ENCODE measurements around the gene LTBP3. TPM values are rescaled to one million over a fixed set of nuclear protein-coding genes. Genes with fewer than 3 reads are reported as not detected.

The LTBP3 gene
- polyA plus RNA-seq, 3 donors, result 93.7 to 181 (median 145) TPM

DNA sequence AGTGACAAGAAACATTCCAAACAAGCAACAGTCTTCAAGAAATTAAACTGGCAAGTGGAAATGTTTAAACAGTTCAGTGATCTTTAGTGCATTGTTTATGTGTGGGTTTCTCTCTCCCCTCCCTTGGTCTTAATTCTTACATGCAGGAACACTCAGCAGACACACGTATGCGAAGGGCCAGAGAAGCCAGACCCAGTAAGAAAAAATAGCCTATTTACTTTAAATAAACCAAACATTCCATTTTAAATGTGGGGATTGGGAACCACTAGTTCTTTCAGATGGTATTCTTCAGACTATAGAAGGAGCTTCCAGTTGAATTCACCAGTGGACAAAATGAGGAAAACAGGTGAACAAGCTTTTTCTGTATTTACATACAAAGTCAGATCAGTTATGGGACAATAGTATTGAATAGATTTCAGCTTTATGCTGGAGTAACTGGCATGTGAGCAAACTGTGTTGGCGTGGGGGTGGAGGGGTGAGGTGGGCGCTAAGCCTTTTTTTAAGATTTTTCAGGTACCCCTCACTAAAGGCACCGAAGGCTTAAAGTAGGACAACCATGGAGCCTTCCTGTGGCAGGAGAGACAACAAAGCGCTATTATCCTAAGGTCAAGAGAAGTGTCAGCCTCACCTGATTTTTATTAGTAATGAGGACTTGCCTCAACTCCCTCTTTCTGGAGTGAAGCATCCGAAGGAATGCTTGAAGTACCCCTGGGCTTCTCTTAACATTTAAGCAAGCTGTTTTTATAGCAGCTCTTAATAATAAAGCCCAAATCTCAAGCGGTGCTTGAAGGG, 53.3 kb downstream of the LTBP3 start:
- no peak for DNase-seq (ENCODE audit: extremely low read depth in 1 of 11, low read depth in 9 of 11, low spot score in 4 of 11)

DNA sequence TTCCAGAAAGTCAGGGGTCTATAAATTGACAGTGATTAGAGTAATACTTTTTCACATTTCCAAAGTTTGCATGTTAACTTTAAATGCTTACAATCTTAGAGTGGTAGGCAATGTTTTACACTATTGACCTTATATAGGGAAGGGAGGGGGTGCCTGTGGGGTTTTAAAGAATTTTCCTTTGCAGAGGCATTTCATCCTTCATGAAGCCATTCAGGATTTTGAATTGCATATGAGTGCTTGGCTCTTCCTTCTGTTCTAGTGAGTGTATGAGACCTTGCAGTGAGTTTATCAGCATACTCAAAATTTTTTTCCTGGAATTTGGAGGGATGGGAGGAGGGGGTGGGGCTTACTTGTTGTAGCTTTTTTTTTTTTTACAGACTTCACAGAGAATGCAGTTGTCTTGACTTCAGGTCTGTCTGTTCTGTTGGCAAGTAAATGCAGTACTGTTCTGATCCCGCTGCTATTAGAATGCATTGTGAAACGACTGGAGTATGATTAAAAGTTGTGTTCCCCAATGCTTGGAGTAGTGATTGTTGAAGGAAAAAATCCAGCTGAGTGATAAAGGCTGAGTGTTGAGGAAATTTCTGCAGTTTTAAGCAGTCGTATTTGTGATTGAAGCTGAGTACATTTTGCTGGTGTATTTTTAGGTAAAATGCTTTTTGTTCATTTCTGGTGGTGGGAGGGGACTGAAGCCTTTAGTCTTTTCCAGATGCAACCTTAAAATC, 54.0 kb downstream of the LTBP3 start:
- DNase-seq (ENCODE audit: extremely low read depth in 1 of 11, low read depth in 9 of 11, low spot score in 4 of 11), result peak in 3 of 11 donors; percentile 42 to 65 (median 52)

DNA sequence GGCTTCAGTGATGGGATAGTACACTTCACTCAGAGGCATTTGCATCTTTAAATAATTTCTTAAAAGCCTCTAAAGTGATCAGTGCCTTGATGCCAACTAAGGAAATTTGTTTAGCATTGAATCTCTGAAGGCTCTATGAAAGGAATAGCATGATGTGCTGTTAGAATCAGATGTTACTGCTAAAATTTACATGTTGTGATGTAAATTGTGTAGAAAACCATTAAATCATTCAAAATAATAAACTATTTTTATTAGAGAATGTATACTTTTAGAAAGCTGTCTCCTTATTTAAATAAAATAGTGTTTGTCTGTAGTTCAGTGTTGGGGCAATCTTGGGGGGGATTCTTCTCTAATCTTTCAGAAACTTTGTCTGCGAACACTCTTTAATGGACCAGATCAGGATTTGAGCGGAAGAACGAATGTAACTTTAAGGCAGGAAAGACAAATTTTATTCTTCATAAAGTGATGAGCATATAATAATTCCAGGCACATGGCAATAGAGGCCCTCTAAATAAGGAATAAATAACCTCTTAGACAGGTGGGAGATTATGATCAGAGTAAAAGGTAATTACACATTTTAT, 54.7 kb downstream of the LTBP3 start:
- DNase-seq (ENCODE audit: extremely low read depth in 1 of 11, low read depth in 9 of 11, low spot score in 4 of 11), result no peak

DNA sequence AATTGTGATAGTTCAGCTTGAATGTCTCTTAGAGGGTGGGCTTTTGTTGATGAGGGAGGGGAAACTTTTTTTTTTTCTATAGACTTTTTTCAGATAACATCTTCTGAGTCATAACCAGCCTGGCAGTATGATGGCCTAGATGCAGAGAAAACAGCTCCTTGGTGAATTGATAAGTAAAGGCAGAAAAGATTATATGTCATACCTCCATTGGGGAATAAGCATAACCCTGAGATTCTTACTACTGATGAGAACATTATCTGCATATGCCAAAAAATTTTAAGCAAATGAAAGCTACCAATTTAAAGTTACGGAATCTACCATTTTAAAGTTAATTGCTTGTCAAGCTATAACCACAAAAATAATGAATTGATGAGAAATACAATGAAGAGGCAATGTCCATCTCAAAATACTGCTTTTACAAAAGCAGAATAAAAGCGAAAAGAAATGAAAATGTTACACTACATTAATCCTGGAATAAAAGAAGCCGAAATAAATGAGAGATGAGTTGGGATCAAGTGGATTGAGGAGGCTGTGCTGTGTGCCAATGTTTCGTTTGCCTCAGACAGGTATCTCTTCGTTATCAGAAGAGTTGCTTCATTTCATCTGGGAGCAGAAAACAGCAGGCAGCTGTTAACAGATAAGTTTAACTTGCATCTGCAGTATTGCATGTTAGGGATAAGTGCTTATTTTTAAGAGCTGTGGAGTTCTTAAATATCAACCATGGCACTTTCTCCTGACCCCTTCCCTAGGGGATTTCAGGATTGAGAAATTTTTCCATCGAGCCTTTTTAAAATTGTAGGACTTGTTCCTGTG, 55.4 kb downstream of the LTBP3 start:
- no peak for DNase-seq (ENCODE audit: extremely low read depth in 1 of 11, low read depth in 9 of 11, low spot score in 4 of 11)

DNA sequence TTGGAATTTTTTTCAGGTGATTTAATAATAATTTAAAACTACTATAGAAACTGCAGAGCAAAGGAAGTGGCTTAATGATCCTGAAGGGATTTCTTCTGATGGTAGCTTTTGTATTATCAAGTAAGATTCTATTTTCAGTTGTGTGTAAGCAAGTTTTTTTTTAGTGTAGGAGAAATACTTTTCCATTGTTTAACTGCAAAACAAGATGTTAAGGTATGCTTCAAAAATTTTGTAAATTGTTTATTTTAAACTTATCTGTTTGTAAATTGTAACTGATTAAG, 55.9 kb downstream of the LTBP3 start:
- DNase-seq (ENCODE audit: extremely low read depth in 1 of 11, low read depth in 9 of 11, low spot score in 4 of 11), result no peak

DNA sequence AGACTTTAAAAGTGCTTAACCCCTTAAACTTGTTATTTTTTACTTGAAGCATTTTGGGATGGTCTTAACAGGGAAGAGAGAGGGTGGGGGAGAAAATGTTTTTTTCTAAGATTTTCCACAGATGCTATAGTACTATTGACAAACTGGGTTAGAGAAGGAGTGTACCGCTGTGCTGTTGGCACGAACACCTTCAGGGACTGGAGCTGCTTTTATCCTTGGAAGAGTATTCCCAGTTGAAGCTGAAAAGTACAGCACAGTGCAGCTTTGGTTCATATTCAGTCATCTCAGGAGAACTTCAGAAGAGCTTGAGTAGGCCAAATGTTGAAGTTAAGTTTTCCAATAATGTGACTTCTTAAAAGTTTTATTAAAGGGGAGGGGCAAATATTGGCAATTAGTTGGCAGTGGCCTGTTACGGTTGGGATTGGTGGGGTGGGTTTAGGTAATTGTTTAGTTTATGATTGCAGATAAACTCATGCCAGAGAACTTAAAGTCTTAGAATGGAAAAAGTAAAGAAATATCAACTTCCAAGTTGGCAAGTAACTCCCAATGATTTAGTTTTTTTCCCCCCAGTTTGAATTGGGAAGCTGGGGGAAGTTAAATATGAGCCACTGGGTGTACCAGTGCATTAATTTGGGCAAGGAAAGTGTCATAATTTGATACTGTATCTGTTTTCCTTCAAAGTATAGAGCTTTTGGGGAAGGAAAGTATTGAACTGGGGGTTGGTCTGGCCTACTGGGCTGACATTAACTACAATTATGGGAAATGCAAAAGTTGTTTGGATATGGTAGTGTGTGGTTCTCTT, 56.5 kb downstream of the LTBP3 start:
- peak in 1 of 11 donors; percentile 28 for DNase-seq (ENCODE audit: extremely low read depth in 1 of 11, low read depth in 9 of 11, low spot score in 4 of 11)

DNA sequence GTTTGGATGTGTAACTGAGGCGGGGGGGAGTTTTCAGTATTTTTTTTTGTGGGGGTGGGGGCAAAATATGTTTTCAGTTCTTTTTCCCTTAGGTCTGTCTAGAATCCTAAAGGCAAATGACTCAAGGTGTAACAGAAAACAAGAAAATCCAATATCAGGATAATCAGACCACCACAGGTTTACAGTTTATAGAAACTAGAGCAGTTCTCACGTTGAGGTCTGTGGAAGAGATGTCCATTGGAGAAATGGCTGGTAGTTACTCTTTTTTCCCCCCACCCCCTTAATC, 57.0 kb downstream of the LTBP3 start:
- DNase-seq (ENCODE audit: extremely low read depth in 1 of 11, low read depth in 9 of 11, low spot score in 4 of 11), result no peak

DNA sequence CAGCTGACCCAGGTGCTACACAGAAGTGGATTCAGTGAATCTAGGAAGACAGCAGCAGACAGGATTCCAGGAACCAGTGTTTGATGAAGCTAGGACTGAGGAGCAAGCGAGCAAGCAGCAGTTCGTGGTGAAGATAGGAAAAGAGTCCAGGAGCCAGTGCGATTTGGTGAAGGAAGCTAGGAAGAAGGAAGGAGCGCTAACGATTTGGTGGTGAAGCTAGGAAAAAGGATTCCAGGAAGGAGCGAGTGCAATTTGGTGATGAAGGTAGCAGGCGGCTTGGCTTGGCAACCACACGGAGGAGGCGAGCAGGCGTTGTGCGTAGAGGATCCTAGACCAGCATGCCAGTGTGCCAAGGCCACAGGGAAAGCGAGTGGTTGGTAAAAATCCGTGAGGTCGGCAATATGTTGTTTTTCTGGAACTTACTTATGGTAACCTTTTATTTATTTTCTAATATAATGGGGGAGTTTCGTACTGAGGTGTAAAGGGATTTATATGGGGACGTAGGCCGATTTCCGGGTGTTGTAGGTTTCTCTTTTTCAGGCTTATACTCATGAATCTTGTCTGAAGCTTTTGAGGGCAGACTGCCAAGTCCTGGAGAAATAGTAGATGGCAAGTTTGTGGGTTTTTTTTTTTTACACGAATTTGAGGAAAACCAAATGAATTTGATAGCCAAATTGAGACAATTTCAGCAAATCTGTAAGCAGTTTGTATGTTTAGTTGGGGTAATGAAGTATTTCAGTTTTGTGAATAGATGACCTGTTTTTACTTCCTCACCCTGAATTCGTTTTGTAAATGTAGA, 57.6 kb downstream of the LTBP3 start:
- peak in 1 of 11 donors; percentile 29 for DNase-seq (ENCODE audit: extremely low read depth in 1 of 11, low read depth in 9 of 11, low spot score in 4 of 11)

DNA sequence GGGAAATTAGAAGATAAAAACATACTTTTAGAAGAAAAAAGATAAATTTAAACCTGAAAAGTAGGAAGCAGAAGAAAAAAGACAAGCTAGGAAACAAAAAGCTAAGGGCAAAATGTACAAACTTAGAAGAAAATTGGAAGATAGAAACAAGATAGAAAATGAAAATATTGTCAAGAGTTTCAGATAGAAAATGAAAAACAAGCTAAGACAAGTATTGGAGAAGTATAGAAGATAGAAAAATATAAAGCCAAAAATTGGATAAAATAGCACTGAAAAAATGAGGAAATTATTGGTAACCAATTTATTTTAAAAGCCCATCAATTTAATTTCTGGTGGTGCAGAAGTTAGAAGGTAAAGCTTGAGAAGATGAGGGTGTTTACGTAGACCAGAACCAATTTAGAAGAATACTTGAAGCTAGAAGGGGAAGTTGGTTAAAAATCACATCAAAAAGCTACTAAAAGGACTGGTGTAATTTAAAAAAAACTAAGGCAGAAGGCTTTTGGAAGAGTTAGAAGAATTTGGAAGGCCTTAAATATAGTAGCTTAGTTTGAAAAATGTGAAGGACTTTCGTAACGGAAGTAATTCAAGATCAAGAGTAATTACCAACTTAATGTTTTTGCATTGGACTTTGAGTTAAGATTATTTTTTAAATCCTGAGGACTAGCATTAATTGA, 58.3 kb downstream of the LTBP3 start:
- DNase-seq (ENCODE audit: extremely low read depth in 1 of 11, low read depth in 9 of 11, low spot score in 4 of 11), result no peak

DNA sequence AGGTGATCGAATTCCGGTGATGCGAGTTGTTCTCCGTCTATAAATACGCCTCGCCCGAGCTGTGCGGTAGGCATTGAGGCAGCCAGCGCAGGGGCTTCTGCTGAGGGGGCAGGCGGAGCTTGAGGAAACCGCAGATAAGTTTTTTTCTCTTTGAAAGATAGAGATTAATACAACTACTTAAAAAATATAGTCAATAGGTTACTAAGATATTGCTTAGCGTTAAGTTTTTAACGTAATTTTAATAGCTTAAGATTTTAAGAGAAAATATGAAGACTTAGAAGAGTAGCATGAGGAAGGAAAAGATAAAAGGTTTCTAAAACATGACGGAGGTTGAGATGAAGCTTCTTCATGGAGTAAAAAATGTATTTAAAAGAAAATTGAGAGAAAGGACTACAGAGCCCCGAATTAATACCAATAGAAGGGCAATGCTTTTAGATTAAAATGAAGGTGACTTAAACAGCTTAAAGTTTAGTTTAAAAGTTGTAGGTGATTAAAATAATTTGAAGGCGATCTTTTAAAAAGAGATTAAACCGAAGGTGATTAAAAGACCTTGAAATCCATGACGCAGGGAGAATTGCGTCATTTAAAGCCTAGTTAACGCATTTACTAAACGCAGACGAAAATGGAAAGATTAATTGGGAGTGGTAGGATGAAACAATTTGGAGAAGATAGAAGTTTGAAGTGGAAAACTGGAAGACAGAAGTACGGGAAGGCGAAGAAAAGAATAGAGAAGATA, 59.0 kb downstream of the LTBP3 start, which contains the start of gene MALAT1:
Gene MALAT1, plus strand, starts transcription at position 69 of the 736 bp plus-strand sequence.
- peak; percentile 91 to 97 (median 96) for DNase-seq (ENCODE audit: extremely low read depth in 1 of 11, low read depth in 9 of 11, low spot score in 4 of 11)

DNA sequence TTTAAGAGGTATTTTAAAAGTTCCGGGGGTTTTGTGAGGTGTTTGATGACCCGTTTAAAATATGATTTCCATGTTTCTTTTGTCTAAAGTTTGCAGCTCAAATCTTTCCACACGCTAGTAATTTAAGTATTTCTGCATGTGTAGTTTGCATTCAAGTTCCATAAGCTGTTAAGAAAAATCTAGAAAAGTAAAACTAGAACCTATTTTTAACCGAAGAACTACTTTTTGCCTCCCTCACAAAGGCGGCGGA, 59.5 kb downstream of the LTBP3 start:
- DNase-seq (ENCODE audit: extremely low read depth in 1 of 11, low read depth in 9 of 11, low spot score in 4 of 11), result no peak

DNA sequence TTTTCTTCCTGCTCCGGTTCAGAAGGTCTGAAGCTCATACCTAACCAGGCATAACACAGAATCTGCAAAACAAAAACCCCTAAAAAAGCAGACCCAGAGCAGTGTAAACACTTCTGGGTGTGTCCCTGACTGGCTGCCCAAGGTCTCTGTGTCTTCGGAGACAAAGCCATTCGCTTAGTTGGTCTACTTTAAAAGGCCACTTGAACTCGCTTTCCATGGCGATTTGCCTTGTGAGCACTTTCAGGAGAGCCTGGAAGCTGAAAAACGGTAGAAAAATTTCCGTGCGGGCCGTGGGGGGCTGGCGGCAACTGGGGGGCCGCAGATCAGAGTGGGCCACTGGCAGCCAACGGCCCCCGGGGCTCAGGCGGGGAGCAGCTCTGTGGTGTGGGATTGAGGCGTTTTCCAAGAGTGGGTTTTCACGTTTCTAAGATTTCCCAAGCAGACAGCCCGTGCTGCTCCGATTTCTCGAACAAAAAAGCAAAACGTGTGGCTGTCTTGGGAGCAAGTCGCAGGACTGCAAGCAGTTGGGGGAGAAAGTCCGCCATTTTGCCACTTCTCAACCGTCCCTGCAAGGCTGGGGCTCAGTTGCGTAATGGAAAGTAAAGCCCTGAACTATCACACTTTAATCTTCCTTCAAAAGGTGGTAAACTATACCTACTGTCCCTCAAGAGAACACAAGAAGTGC, 60.0 kb downstream of the LTBP3 start:
- DNase-seq (ENCODE audit: extremely low read depth in 1 of 11, low read depth in 9 of 11, low spot score in 4 of 11), result peak in 1 of 11 donors; percentile 47

DNA sequence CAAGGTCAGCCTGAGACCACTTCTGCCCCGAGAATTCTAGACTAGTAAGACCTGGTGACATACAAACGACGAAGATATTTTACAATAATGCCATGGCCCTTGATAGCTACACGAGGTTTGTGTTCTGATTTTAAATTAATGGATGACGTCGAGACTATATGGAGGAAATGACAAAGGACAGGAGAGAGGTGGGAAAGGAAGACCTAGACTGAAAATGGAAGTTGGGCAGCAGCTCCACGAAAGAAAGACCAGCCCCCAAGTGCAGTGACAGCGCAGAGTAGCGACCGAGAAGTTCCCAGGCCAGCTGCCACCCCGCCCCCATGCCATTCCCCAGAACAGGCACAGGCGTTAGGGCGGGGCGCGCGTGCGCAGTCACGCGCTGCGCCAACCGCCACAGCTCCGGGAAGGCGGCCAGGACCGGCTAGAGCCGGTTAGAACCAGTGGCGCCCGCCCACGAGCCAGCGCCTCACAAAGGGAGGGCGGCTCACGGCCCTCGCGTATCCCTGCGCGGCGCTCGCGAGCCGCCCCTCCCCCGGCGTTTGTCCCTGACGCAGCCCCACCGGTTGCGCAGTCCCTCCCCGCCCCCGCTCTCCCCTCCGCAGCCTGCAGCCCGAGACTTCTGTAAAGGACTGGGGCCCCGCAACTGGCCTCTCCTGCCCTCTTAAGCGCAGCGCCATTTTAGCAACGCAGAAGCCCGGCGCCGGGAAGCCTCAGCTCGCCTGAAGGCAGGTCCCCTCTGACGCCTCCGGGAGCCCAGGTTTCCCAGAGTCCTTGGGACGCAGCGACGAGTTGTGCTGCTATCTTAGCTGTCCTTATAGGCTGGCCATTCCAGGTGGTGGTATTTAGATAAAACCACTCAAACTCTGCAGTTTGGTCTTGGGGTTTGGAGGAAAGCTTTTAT, 60.8 kb downstream of the LTBP3 start:
- DNase-seq (ENCODE audit: extremely low read depth in 1 of 11, low read depth in 9 of 11, low spot score in 4 of 11), result peak; percentile 95 to 99 (median 98)

DNA sequence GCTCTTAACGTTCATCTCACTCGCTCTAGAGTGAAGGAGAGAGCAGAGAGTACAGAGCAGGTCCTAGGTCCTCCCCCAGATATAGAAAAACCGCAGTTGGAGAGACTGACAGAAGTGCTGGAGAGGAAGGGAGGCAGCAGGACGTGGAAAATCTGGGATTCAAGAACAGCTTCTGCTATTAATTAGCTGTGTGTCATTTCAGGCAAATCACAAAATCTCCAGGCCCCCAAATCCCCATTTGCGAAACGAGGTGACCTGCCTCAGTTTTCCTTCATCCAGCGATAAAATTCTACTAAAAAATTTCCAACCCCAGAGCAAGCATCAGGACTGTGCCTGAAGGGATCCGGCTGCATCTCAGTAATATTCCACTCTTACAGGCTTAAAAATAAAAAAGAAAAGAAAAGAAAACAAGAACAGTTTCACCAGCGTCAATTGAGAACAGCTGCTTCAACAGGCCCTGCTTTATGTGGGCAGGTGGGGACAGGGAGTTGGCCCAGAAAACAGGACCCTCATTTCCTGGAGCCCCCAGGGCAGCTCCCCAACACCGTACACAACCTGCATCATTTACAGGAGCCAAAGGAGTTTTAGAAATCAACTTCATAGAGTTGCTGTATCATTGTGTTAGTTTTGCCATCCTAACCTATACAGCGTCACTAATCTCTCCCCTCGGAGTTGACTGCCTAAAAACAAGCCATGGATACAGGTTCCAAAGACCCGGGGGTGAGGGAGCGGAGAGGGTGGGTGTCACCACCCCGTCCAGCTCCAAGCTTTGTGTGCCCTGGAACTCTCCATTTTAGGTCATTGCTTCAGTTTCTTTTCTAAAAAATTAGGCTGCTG, 61.6 kb downstream of the LTBP3 start:
- DNase-seq (ENCODE audit: extremely low read depth in 1 of 11, low read depth in 9 of 11, low spot score in 4 of 11), result no peak

All from renal cortex interstitium (tissue), 11 donors.